ENCODE data around the gene GLCE. TPM values are rescaled to one million over a fixed set of nuclear protein-coding genes. Genes with fewer than 3 reads are reported as not detected.
A peak's percentile ranks its signal among the peaks of the same experiment; 100 is the strongest.

GLCE gene
- total RNA-seq, 1 experiment from 2014 or later: 6.4 TPM

DNA sequence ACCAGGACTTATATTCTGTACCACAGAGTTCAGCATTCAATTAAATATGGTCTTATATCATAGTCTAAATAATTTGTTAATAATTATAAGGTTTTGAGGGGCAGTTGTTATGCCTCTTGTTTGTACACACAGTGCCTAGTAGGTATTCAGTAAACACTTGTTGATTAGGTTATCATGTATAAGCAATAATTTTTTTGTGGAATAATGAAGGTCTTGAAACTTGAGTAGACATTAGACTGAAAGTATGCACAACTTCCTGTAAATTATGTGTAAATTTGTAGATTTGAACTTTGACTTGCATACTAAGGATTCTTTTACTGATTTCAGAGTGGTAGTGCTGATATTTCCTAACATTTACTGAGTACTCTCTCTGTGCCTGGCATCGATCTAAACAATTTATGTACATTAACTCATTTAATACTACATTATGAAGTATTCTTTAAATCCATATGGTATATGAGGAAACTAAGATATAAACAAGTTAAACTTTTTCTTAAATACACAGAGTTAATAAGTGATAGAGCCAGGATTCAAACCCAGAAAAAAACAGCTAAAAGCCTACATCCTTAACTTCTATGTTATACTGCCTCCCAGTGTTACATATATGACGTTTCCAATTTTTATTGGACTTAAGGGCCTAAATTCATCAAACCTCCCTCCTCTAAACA lies 65.1 kb downstream of the GLCE start:
- Histone ChIP-seq H4K20me1 (ENCODE audit: insufficient read depth, low read depth, low read length) (no peaks in the 10 kb centered on the region), H3K36me3 (ENCODE audit: insufficient read depth, low read length) (no peaks in the 10 kb centered on the region), H3K27me3 (ENCODE audit: low read length) (no peaks in the 10 kb centered on the region), H3K9me2 (replicated peaks; ENCODE audit: insufficient read depth, low read length) (no peaks in the 10 kb centered on the region), H3K9me3 (ENCODE audit: low read length) (no peaks in the 10 kb centered on the region), H3K4me3 (ENCODE audit: low read length) (no peak overlapping the region), H3K4me2 (ENCODE audit: low read depth, low read length, poor library complexity, severe bottlenecking) (no peak overlapping the region), H2AFZ (ENCODE audit: low read length) (no peak overlapping the region), H3K27ac (ENCODE audit: low read length) (no peak overlapping the region), H3K9ac (ENCODE audit: low read length) (no peak overlapping the region), H3K4me1 (ENCODE audit: low read length) (no peaks in the 10 kb centered on the region), H3K79me2 (ENCODE audit: low read length) (no peaks in the 10 kb centered on the region)
- peak; percentile 55 for DNase-seq

DNA sequence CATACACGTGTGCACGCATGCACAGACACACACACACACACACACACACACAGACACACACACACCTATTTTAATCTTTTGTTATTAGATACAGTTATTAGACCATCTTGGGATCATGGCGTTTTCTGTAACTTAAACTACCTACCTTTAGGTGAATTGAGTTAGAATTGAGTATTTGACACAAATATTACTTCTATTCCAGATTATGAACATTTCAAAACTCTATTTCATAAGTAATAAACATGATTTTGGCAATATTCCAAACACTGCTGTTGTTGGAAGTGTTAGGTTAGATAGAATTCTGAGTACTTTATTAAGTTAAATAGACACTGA lies 65.6 kb downstream of the GLCE start:
- H3K27me3 ChIP-seq (ENCODE audit: low read length): no peaks in the 10 kb centered on the region
- H4K20me1 ChIP-seq (ENCODE audit: insufficient read depth, low read depth, low read length): no peaks in the 10 kb centered on the region
- no peak overlapping the region for H2AFZ ChIP-seq (ENCODE audit: low read length)
- H3K27ac ChIP-seq (ENCODE audit: low read length): no peak overlapping the region
- DNase-seq: no peak
- H3K4me1 ChIP-seq (ENCODE audit: low read length): no peaks in the 10 kb centered on the region
- H3K4me2 ChIP-seq (ENCODE audit: low read depth, low read length, poor library complexity, severe bottlenecking): no peak overlapping the region
- H3K4me3 ChIP-seq (ENCODE audit: low read length): no peak overlapping the region
- H3K9ac ChIP-seq (ENCODE audit: low read length): no peak overlapping the region
- no peaks in the 10 kb centered on the region for H3K9me3 ChIP-seq (ENCODE audit: low read length)
- no peaks in the 10 kb centered on the region for H3K9me2 ChIP-seq (replicated peaks; ENCODE audit: insufficient read depth, low read length)
- no peaks in the 10 kb centered on the region for H3K36me3 ChIP-seq (ENCODE audit: insufficient read depth, low read length)
- no peaks in the 10 kb centered on the region for H3K79me2 ChIP-seq (ENCODE audit: low read length)

DNA sequence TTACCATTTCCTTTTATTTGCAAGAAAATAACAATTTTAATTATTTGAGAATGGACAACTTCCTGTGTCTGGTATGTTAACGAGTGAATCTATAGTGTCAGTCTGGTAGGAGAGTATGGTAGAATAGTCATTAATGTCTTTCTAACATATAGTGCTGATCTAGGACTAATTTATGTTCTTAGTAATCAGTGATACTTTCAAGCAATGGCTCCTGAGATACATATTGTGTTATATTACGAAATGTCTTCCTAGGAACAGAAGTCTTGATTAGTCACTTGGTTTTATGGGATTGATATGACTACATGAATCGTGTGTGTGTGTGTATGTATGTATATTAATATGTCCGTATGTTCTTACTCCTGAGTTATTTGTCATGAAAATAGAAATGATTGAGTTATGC lies 71.7 kb downstream of the GLCE start:
- no peak overlapping the region for H3K27ac ChIP-seq (ENCODE audit: low read length)
- no peak overlapping the region for H3K4me2 ChIP-seq (ENCODE audit: low read depth, low read length, poor library complexity, severe bottlenecking)
- H3K4me1 ChIP-seq (ENCODE audit: low read length): no peaks in the 10 kb centered on the region
- no peaks in the 10 kb centered on the region for H3K9me3 ChIP-seq (ENCODE audit: low read length)
- H3K9me2 ChIP-seq (replicated peaks; ENCODE audit: insufficient read depth, low read length): no peaks in the 10 kb centered on the region
- no peak overlapping the region for H3K9ac ChIP-seq (ENCODE audit: low read length)
- no peaks in the 10 kb centered on the region for H3K36me3 ChIP-seq (ENCODE audit: insufficient read depth, low read length)
- H3K27me3 ChIP-seq (ENCODE audit: low read length): no peaks in the 10 kb centered on the region
- no peaks in the 10 kb centered on the region for H4K20me1 ChIP-seq (ENCODE audit: insufficient read depth, low read depth, low read length)
- no peak overlapping the region for H2AFZ ChIP-seq (ENCODE audit: low read length)
- H3K79me2 ChIP-seq (ENCODE audit: low read length): no peaks in the 10 kb centered on the region
- no peak overlapping the region for H3K4me3 ChIP-seq (ENCODE audit: low read length)
- DNase-seq: no peak

DNA sequence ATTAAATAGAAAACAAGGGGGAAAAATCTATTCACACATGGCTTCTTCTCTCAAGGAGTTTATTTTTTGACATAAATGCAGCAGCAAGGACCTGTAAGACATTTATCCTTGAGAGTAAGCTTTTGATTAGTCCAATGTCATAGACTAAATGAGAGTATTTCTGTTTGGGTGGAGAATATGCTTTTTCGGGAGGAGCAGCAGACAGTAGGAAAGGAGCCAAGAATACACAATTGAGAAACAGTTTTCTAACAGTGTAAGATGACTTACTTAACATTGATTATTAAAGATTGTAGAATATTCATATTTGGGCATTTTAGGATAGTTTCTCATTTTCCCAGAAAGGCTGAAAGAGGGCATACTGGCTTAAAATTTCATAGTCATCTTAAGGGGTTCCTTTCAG lies 72.3 kb downstream of the GLCE start:
- H3K9me3 ChIP-seq (ENCODE audit: low read length): no peaks in the 10 kb centered on the region
- no peak overlapping the region for H3K9ac ChIP-seq (ENCODE audit: low read length)
- H3K4me3 ChIP-seq (ENCODE audit: low read length): no peak overlapping the region
- H3K4me2 ChIP-seq (ENCODE audit: low read depth, low read length, poor library complexity, severe bottlenecking): no peak overlapping the region
- no peaks in the 10 kb centered on the region for H3K27me3 ChIP-seq (ENCODE audit: low read length)
- no peak overlapping the region for H3K27ac ChIP-seq (ENCODE audit: low read length)
- H2AFZ ChIP-seq (ENCODE audit: low read length): no peak overlapping the region
- DNase-seq: no peak
- H3K36me3 ChIP-seq (ENCODE audit: insufficient read depth, low read length): no peaks in the 10 kb centered on the region
- H3K4me1 ChIP-seq (ENCODE audit: low read length): no peaks in the 10 kb centered on the region
- no peaks in the 10 kb centered on the region for H4K20me1 ChIP-seq (ENCODE audit: insufficient read depth, low read depth, low read length)
- H3K9me2 ChIP-seq (replicated peaks; ENCODE audit: insufficient read depth, low read length): no peaks in the 10 kb centered on the region
- H3K79me2 ChIP-seq (ENCODE audit: low read length): no peaks in the 10 kb centered on the region

DNA sequence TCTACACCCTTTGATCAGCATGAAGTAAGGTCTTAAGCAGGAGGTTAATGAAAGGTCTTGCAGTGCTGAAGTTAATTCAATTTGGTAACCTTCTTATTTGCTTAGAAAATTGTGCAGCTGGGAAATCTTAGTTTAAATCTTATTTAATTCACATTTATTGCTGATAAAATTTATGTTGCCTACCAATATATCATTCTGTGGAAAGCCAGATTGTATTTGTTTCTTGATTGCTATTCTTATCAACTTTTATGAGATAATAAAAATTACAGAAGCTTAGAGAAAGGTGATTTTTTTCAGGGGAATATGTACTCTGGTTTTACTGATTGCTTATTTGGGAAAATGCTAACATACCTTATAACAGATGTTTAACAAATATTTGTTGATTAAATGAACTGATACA lies 74.2 kb downstream of the GLCE start:
- no peak overlapping the region for H2AFZ ChIP-seq (ENCODE audit: low read length)
- no peaks in the 10 kb centered on the region for H3K4me1 ChIP-seq (ENCODE audit: low read length)
- no peak overlapping the region for H3K9ac ChIP-seq (ENCODE audit: low read length)
- no peaks in the 10 kb centered on the region for H3K9me3 ChIP-seq (ENCODE audit: low read length)
- DNase-seq: no peak
- H4K20me1 ChIP-seq (ENCODE audit: insufficient read depth, low read depth, low read length): no peaks in the 10 kb centered on the region
- H3K4me3 ChIP-seq (ENCODE audit: low read length): no peak overlapping the region
- no peaks in the 10 kb centered on the region for H3K27me3 ChIP-seq (ENCODE audit: low read length)
- no peaks in the 10 kb centered on the region for H3K79me2 ChIP-seq (ENCODE audit: low read length)
- H3K27ac ChIP-seq (ENCODE audit: low read length): no peak overlapping the region
- H3K4me2 ChIP-seq (ENCODE audit: low read depth, low read length, poor library complexity, severe bottlenecking): no peak overlapping the region
- H3K9me2 ChIP-seq (replicated peaks; ENCODE audit: insufficient read depth, low read length): no peaks in the 10 kb centered on the region
- no peaks in the 10 kb centered on the region for H3K36me3 ChIP-seq (ENCODE audit: insufficient read depth, low read length)

DNA sequence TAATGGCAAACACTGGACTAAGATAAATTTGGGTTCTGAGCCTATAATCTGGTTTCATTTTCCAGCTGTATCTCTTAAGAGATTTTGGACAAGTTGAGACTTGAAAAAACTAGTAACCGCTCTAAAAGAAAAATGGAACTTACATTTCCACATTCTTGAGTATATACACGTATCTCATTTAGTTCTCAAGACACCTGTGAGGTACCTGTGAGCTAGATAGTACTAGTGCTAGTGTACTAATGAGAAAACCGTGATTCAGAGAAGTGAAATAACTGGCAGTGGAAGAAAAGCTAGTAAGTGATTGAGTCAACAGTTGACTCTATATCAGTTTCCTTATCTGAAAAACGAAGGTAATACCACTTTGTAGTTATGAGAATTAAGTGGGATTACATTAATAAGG lies 76.1 kb downstream of the GLCE start:
- DNase-seq: no peak
- Histone ChIP-seq H3K79me2 (ENCODE audit: low read length) (no peaks in the 10 kb centered on the region), H3K9me3 (ENCODE audit: low read length) (no peaks in the 10 kb centered on the region), H3K36me3 (ENCODE audit: insufficient read depth, low read length) (no peaks in the 10 kb centered on the region), H3K27me3 (ENCODE audit: low read length) (no peaks in the 10 kb centered on the region), H4K20me1 (ENCODE audit: insufficient read depth, low read depth, low read length) (peaks cover 3% of the 10 kb centered on the region; the same call in 1 of the 2 replicates), H3K4me3 (ENCODE audit: low read length) (no peak overlapping the region), H3K4me1 (ENCODE audit: low read length) (no peaks in the 10 kb centered on the region), H3K4me2 (ENCODE audit: low read depth, low read length, poor library complexity, severe bottlenecking) (no peak overlapping the region), H2AFZ (ENCODE audit: low read length) (no peak overlapping the region), H3K9me2 (replicated peaks; ENCODE audit: insufficient read depth, low read length) (no peaks in the 10 kb centered on the region), H3K9ac (ENCODE audit: low read length) (no peak overlapping the region), H3K27ac (ENCODE audit: low read length) (no peak overlapping the region)

DNA sequence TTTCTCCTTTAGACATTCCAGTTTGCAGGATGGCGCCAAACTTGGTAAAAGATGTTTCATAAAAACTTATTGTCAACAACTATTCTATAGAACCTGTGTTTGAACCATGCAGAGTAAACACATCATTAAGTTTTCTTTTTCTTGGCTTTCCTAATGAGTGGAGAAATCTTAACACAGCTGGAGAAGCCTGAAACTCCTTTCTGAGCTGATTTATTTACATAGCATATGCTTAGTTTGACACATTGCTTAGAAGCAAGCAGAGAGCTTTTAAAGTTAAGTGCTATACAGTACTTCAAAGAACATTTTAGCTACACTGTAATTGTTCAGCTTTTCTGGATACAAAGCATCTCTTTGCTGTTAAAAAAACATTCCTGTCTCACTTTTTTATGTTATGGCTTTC lies 77.3 kb downstream of the GLCE start:
- H2AFZ ChIP-seq (ENCODE audit: low read length): no peak overlapping the region
- H3K4me2 ChIP-seq (ENCODE audit: low read depth, low read length, poor library complexity, severe bottlenecking): no peak overlapping the region
- H3K79me2 ChIP-seq (ENCODE audit: low read length): no peaks in the 10 kb centered on the region
- no peaks in the 10 kb centered on the region for H3K36me3 ChIP-seq (ENCODE audit: insufficient read depth, low read length)
- no peaks in the 10 kb centered on the region for H3K9me3 ChIP-seq (ENCODE audit: low read length)
- no peak overlapping the region for H3K27ac ChIP-seq (ENCODE audit: low read length)
- H3K4me3 ChIP-seq (ENCODE audit: low read length): no peak overlapping the region
- H4K20me1 ChIP-seq (ENCODE audit: insufficient read depth, low read depth, low read length): peaks cover 4% of the 10 kb centered on the region; the same call in 1 of the 2 replicates
- H3K9me2 ChIP-seq (replicated peaks; ENCODE audit: insufficient read depth, low read length): no peaks in the 10 kb centered on the region
- H3K27me3 ChIP-seq (ENCODE audit: low read length): no peaks in the 10 kb centered on the region
- DNase-seq: no peak
- H3K4me1 ChIP-seq (ENCODE audit: low read length): no peaks in the 10 kb centered on the region
- H3K9ac ChIP-seq (ENCODE audit: low read length): no peak overlapping the region

DNA sequence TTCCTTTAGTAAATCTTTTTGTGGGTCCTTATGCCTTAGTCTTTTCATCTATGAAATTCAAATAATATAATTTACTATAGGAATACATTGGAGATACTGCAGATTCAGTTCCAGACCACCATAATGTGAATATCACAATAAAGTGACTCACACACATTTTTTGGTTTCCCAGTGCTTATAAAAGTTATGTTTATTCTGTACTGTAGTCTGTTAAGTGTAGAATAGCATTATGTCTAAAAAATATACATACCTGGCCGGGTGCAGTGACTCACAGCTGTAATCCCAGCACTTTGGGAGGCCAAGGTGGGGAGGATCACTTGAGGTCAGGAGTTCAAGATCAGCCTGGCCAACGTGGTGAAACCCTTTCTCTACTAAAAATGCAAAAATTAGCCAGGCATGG lies 84.4 kb downstream of the GLCE start:
- no peaks in the 10 kb centered on the region for H3K9me2 ChIP-seq (replicated peaks; ENCODE audit: insufficient read depth, low read length)
- no peaks in the 10 kb centered on the region for H3K27me3 ChIP-seq (ENCODE audit: low read length)
- no peaks in the 10 kb centered on the region for H3K4me1 ChIP-seq (ENCODE audit: low read length)

DNA sequence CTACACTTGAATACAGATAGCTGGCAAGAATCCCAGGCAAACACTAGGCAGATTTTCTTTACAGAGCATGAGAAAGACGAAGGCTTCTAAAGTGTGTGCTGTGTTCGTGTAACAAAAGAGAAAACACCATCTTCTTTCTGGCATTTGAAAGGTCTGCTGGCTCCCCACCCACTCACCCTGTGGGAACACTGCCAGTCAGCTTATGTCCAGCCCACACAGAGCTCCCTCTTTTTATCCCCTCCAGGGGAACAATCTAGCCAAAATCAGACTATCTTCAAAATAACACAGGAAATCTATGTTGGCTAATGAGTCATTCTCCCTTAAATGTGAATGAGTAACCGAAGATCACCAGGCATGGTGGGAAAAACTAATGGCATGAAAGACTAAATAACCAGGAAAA lies 92.7 kb downstream of the GLCE start:
- no peak for DNase-seq
- Histone ChIP-seq H3K27me3 (ENCODE audit: low read length) (no peaks in the 10 kb centered on the region), H4K20me1 (ENCODE audit: insufficient read depth, low read depth, low read length) (no peaks in the 10 kb centered on the region), H3K4me3 (ENCODE audit: low read length) (no peak overlapping the region), H3K9ac (ENCODE audit: low read length) (no peak overlapping the region), H3K9me3 (ENCODE audit: low read length) (no peaks in the 10 kb centered on the region), H3K4me1 (ENCODE audit: low read length) (no peaks in the 10 kb centered on the region), H3K27ac (ENCODE audit: low read length) (no peak overlapping the region), H2AFZ (ENCODE audit: low read length) (no peak overlapping the region), H3K4me2 (ENCODE audit: low read depth, low read length, poor library complexity, severe bottlenecking) (no peak overlapping the region), H3K9me2 (replicated peaks; ENCODE audit: insufficient read depth, low read length) (no peaks in the 10 kb centered on the region), H3K79me2 (ENCODE audit: low read length) (no peaks in the 10 kb centered on the region), H3K36me3 (ENCODE audit: insufficient read depth, low read length) (no peaks in the 10 kb centered on the region)

More for the DNA sequence above, 84.4 kb downstream of the GLCE start:
- no peaks in the 10 kb centered on the region for H3K79me2 ChIP-seq (ENCODE audit: low read length)
- H3K27ac ChIP-seq (ENCODE audit: low read length): no peak overlapping the region
- no peak overlapping the region for H2AFZ ChIP-seq (ENCODE audit: low read length)
- no peak overlapping the region for H3K4me2 ChIP-seq (ENCODE audit: low read depth, low read length, poor library complexity, severe bottlenecking)
- H3K9me3 ChIP-seq (ENCODE audit: low read length): no peaks in the 10 kb centered on the region
- H3K4me3 ChIP-seq (ENCODE audit: low read length): no peak overlapping the region
- no peak overlapping the region for H3K9ac ChIP-seq (ENCODE audit: low read length)
- no peaks in the 10 kb centered on the region for H3K36me3 ChIP-seq (ENCODE audit: insufficient read depth, low read length)
- no peak for DNase-seq
- H4K20me1 ChIP-seq (ENCODE audit: insufficient read depth, low read depth, low read length): peaks cover 4% of the 10 kb centered on the region; the same call in 1 of the 2 replicates

Measured in Karpas-422 (cell line).